GM10847 (cell line): ENCODE measurements around the gene RTN4RL2.

Source experiments
- POLR2A ChIP-seq: IDR thresholded peaks from 2 replicates; pipeline ENCODE4 v1.6.1; 2011; ENCODE audit not compliant: insufficient read length; ENCODE audit errors: extremely low read depth

Gene RTN4RL2

GRCh38 chr11:57496109-57496820 is 35.9 kb downstream of the RTN4RL2 start:
- no peak for TF ChIP-seq POLR2A

GRCh38 chr11:57497303-57498247 is 37.2 kb downstream of the RTN4RL2 start:
- no peak for TF ChIP-seq POLR2A

- TF ChIP-seq POLR2A, result no peak
Observed at GRCh38 chr11:57498540-57498939, 38.2 kb downstream of the RTN4RL2 start.

GRCh38 chr11:57499413-57499982 is 39.2 kb downstream of the RTN4RL2 start:
- no peak for TF ChIP-seq POLR2A

GRCh38 chr11:57499983-57500461 is 39.7 kb downstream of the RTN4RL2 start:
- no peak for TF ChIP-seq POLR2A

GRCh38 chr11:57500515-57500914 is 40.2 kb downstream of the RTN4RL2 start:
- no peak for TF ChIP-seq POLR2A

GRCh38 chr11:57500926-57501325 is 40.6 kb downstream of the RTN4RL2 start:
- TF ChIP-seq POLR2A, result no peak

GRCh38 chr11:57501953-57502352 is 41.6 kb downstream of the RTN4RL2 start:
- no peak for TF ChIP-seq POLR2A

GRCh38 chr11:57502376-57502775 is 42.0 kb downstream of the RTN4RL2 start:
- TF ChIP-seq POLR2A, result no peak

- TF ChIP-seq POLR2A, result no peak
Observed at GRCh38 chr11:57502870-57503269, 42.5 kb downstream of the RTN4RL2 start.

- TF ChIP-seq POLR2A, result no peak
Observed at GRCh38 chr11:57504511-57504910, 44.2 kb downstream of the RTN4RL2 start.

GRCh38 chr11:57506522-57506921 is 46.2 kb downstream of the RTN4RL2 start:
- TF ChIP-seq POLR2A, result no peak

- no peak for TF ChIP-seq POLR2A
Observed at GRCh38 chr11:57508341-57509170, 48.2 kb downstream of the RTN4RL2 start.

- TF ChIP-seq POLR2A, result no peak
Observed at GRCh38 chr11:57511741-57512430, 51.6 kb downstream of the RTN4RL2 start.

- no peak for TF ChIP-seq POLR2A
Observed at GRCh38 chr11:57512646-57513451, 52.5 kb downstream of the RTN4RL2 start.
